Activated B cell treated with CpG ODN at 0.5 μM for 24 hours (primary cell): Measurements from ENCODE around the gene SMAD6. TPM values are rescaled to one million over a fixed set of nuclear protein-coding genes. Genes with fewer than 3 reads are reported as not detected.

ENCODE experiments used
- ATAC-seq: fragments of 200-7000 bp; cut with Tn5 transposase; one replicate; pipeline ENCODE4 v1.10.0; 2021; ENCODE audit warnings: low read depth, mild to moderate bottlenecking, moderate library complexity
- CTCF ChIA-PET: fragments of 350-600 bp; sonication (Branson Sonifier 250); formaldehyde crosslinking; loops from one replicate; lab custom pipeline; 2021; ENCODE audit warnings: antibody characterized with exemption; lab: Charles Lee
- POLR2A ChIA-PET: fragments of 350-600 bp; sonication (Branson Sonifier 250); formaldehyde crosslinking; loops from one replicate; lab custom pipeline; 2021; ENCODE audit warnings: antibody characterized with exemption; lab: Charles Lee
- DNase-seq: peaks from one replicate; pipeline ENCODE4 v3.0.0; 2022
- H3K27ac Mint-ChIP-seq: one replicate; pipeline ENCODE4 v1.8.0; 2020; ENCODE audit warnings: mixed read lengths
- H3K27me3 Mint-ChIP-seq: one replicate; pipeline ENCODE4 v1.8.0; 2021; ENCODE audit warnings: mixed read lengths
- H3K36me3 Mint-ChIP-seq: one replicate; pipeline ENCODE4 v1.8.0; 2021; ENCODE audit warnings: low read depth, mixed read lengths
- H3K4me1 Mint-ChIP-seq: one replicate; pipeline ENCODE4 v1.8.0; 2021; ENCODE audit warnings: mixed read lengths
- H3K4me3 Mint-ChIP-seq: one replicate; pipeline ENCODE4 v1.8.0; 2020; ENCODE audit warnings: mild to moderate bottlenecking, mixed read lengths
- H3K9me3 Mint-ChIP-seq: one replicate; pipeline ENCODE4 v1.8.0; 2020; ENCODE audit warnings: mixed read lengths
- CTCF ChIP-seq: fragments of 200-600 bp; IDR thresholded peaks from one replicate; pipeline ENCODE4 v1.8.0; 2022; ENCODE audit warnings: antibody characterized with exemption, mild to moderate bottlenecking
- intact Hi-C: fragments of 100-400 bp; cut with micrococcal nuclease; formaldehyde crosslinking; loops from one replicate; pipeline ENCODE4 v1.15.1; 2024
- total RNA-seq: library from RNA; stranded (reverse); gene quantifications from 2 replicates; pipeline ENCODE4 v1.2.3, GENCODE V29; 2022

The SMAD6 gene
- total RNA-seq, 1 donor from 2014 or later = 0.04 TPM

DNA sequence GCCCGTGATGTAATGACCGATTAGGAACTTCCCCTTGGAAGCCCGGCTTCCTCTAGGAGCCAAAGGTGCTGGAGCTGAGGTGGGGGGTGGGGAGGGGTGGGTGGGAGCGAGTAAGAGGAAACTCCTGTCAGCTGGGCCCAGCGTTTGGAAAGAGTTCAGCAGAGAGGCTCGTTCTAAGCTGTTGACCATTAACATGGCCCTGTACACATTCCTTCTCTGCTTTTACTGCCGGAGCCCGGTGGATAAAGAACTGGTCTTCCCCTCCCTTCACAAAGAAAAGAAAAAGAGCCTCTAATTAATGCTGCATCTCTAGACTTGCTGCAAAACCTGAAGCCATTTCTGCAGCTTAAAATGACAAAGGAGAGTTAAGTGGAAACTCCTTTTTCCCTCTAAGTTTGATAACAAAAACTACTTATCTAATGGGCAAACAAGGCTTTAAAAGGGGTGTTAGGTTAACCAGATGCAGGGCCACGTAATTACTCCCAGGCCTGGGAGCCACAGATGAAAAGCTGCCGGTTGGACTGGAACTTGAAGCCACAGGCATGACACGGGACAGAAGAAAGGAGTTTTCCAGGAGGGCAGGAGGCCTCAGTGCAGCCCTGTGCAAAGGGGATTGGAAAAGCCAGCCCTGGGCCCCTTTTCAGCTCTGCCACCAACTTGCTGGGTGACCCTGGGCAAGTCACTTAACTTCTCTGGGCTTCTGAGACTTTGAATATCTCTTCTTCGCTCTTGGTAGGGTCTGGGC lies 71.3 kb downstream of the SMAD6 start:
- Mint-ChIP-seq H3K9me3 (no peaks in the 10 kb centered on the region), H3K27me3 (no peaks in the 10 kb centered on the region), H3K4me3 (no peak overlapping the region), H3K27ac (no peak overlapping the region), H3K4me1 (no peaks in the 10 kb centered on the region), H3K36me3 (no peaks in the 10 kb centered on the region)
- DNase-seq = no peak
- no peak for TF ChIP-seq CTCF
- no peak for ATAC-seq
- intact Hi-C loops = no loop called here
- POLR2A ChIA-PET = no interaction called here
- CTCF ChIA-PET = interaction anchor here (1.3 to 3.6 kb wide), 2 partner anchors 154 to 169 kb away, joined by 3 to 13 read pairs; no protein-coding TSS in a partner anchor

GRCh38 chr15:66774001-66774814 lies 72.2 kb downstream of the SMAD6 start:
- H3K36me3 Mint-ChIP-seq = no peaks in the 10 kb centered on the region
- no peak for TF ChIP-seq CTCF
- DNase-seq (peak; percentile 23), ATAC-seq (peak; percentile 56)
- intact Hi-C loops = loop anchor here (1.0 kb wide), 1 partner anchor 155 kb away; no protein-coding TSS in a partner anchor
- no peak overlapping the region for H3K4me3 Mint-ChIP-seq
- no peaks in the 10 kb centered on the region for H3K27me3 Mint-ChIP-seq
- ChIA-PET POLR2A (no interaction called here), CTCF (interaction anchor here (1.2 to 3.6 kb wide), 3 partner anchors 78 to 172 kb away, joined by 5 to 13 read pairs (median 5); no protein-coding TSS in a partner anchor)
- no peak overlapping the region for H3K27ac Mint-ChIP-seq
- no peaks in the 10 kb centered on the region for H3K4me1 Mint-ChIP-seq
- H3K9me3 Mint-ChIP-seq = no peaks in the 10 kb centered on the region

DNA sequence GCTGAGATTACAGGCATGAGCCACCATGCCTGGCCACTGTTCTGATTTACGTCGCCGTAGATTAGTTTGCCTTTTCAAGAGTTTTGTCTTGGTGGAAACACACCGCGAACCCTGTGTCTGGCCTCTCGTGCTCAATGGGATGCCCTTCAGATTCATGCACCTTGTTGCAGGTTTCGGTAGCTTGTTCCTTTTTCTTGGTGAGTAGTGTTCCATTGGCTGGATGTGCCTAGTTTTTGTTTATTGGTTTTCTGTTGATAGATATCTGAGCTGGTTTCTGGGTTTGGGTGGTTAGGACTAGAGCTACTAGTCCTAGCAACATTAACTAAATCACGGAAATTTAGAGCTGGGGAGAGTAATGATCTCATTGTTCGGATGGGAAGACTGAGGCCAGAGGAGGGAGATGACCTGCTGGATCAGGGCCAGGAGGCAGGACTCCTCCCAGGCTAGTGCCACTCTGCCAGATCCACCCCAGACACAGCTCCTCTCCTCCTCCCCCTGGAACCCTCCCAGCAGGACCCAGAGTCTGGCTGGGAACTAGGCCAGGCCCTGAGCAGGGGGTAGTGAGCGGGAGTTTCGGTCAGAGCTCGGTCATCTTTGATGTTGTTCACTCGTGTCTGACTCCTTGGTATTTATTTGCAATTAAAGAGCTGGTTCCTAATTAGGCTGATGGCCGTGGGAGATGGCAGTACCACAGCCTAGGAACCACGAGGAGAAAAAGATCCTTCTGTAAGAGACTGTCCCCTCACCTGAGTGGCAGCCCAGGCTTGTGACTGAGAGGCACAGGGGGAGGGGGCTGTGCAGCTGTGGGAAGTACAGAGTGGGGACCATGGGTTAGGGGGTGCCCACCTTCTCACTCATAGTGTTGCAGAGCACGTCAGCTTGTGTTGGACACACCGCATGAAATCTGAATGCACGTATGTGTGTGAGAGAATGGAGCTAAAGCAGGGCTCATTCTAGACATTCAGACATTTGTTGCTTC lies 73.4 kb downstream of the SMAD6 start:
- ChIA-PET POLR2A (no interaction called here), CTCF (interaction anchor here (1.2 to 3.6 kb wide), 3 partner anchors 77 to 173 kb away, joined by 5 to 13 read pairs (median 5); no protein-coding TSS in a partner anchor)
- DNase-seq = no peak
- Mint-ChIP-seq H3K27me3 (no peaks in the 10 kb centered on the region), H3K9me3 (no peaks in the 10 kb centered on the region), H3K4me1 (no peaks in the 10 kb centered on the region), H3K27ac (no peak overlapping the region), H3K36me3 (no peaks in the 10 kb centered on the region), H3K4me3 (no peak overlapping the region)
- no peak for ATAC-seq
- TF ChIP-seq CTCF = no peak
- intact Hi-C loops = no loop called here

GRCh38 chr15:66777054-66777453 lies 75.0 kb downstream of the SMAD6 start:
- H3K9me3 Mint-ChIP-seq = no peaks in the 10 kb centered on the region
- POLR2A ChIA-PET = no interaction called here
- H3K4me1 Mint-ChIP-seq = no peaks in the 10 kb centered on the region
- H3K27me3 Mint-ChIP-seq = no peaks in the 10 kb centered on the region
- intact Hi-C loops = no loop called here
- H3K4me3 Mint-ChIP-seq = no peak overlapping the region
- no peak for TF ChIP-seq CTCF
- H3K27ac Mint-ChIP-seq = no peak overlapping the region
- CTCF ChIA-PET = no interaction called here
- DNase-seq (no peak), ATAC-seq (no peak)
- no peaks in the 10 kb centered on the region for H3K36me3 Mint-ChIP-seq
